ENCODE results near the gene ARHGEF33. TPM values are rescaled to one million over a fixed set of nuclear protein-coding genes. Genes with fewer than 3 reads are reported as not detected.

ARHGEF33 gene
- total and polyA plus RNA-seq, 2 of the 13 experiments (the other 11 are each of a cell fraction or from before 2014, with no cell fraction given) = 0.04 TPM; not detected in 1

GRCh38 chr2:38875576-38876367, 13.9 kb upstream of the ARHGEF33 start, which contains the start of the genes DHX57 and MORN2 (continued):
- TF ChIP-seq MLXIP (CRISPR knock-in tag; IDR thresholded peaks at IDR 0.05; ENCODE audit: borderline replicate concordance) = no peak
- peak; percentile 51 for TF ChIP-seq FOSL2 (CRISPR knock-in tag; IDR thresholded peaks at IDR 0.05)
- TF ChIP-seq ZNF142 (CRISPR knock-in tag; IDR thresholded peaks at IDR 0.05) = peak; percentile 95
- no peak for TF ChIP-seq GPBP1L1 (CRISPR knock-in tag; IDR thresholded peaks at IDR 0.05)
- TF ChIP-seq ZNF383 (CRISPR knock-in tag; IDR thresholded peaks at IDR 0.05; ENCODE audit: borderline replicate concordance) = peak; percentile 51; the same call in 1 of the 2 replicates
- TF ChIP-seq ZEB1 (IDR thresholded peaks at IDR 0.05; ENCODE audit: insufficient replicate concordance, low read depth) = peak; percentile 83
- TF ChIP-seq IRX3 (CRISPR knock-in tag; IDR thresholded peaks at IDR 0.05; ENCODE audit: borderline replicate concordance, low read depth) = 0 out of 2 replicates have a peak, but pooled peaks have one; percentile 88
- TF ChIP-seq ZNF121 (CRISPR knock-in tag; IDR thresholded peaks at IDR 0.05) = peak; percentile 80; the same call in 1 of the 2 replicates
- peak; percentile 96 for TF ChIP-seq NFKB2 (CRISPR knock-in tag; IDR thresholded peaks at IDR 0.05; ENCODE audit: borderline replicate concordance)
- 0 out of 2 replicates have a peak, but pooled peaks have one; percentile 57 for TF ChIP-seq ZNF512 (CRISPR knock-in tag; IDR thresholded peaks at IDR 0.05)
- TF ChIP-seq ZNF83 (CRISPR knock-in tag; IDR thresholded peaks at IDR 0.05; ENCODE audit: borderline replicate concordance) = 0 out of 2 replicates have a peak, but pooled peaks have one; percentile 75
- peak; percentile 84; the same call in 1 of the 2 replicates for TF ChIP-seq ZNF572 (CRISPR knock-in tag; IDR thresholded peaks at IDR 0.05)
